Stimulated activated CD4-positive, alpha-beta T cell treated with anti-CD3 and anti-CD28 coated beads, TNF-alpha, amount 100 ng/mL, for 24 hours (primary cell): Measurements from ENCODE around the gene NRN1L.
"Not testable (repeated sequence)": the region's sequence is repeated elsewhere in the genome, so short reads cannot be mapped to it uniquely, and the experiment has no call there.

Source experiments
- DNase-seq, 3 experiments: peaks; one replicate each; pipeline ENCODE4 v3.0.0-alpha.2; 2020; ENCODE audit warnings: low read depth in 3 of 3

NRN1L gene

GRCh38 chr16:67860589-67861398 is 23.9 kb upstream of the NRN1L start:
- DNase-seq, result no peak

- DNase-seq, result no peak
Measured at GRCh38 chr16:67861877-67862276, 22.8 kb upstream of the NRN1L start.

- DNase-seq, result no peak
Measured at GRCh38 chr16:67862623-67863583, 21.8 kb upstream of the NRN1L start.

- DNase-seq, result not testable (repeated sequence)
Measured at GRCh38 chr16:67864044-67864443, 20.6 kb upstream of the NRN1L start.

DNA sequence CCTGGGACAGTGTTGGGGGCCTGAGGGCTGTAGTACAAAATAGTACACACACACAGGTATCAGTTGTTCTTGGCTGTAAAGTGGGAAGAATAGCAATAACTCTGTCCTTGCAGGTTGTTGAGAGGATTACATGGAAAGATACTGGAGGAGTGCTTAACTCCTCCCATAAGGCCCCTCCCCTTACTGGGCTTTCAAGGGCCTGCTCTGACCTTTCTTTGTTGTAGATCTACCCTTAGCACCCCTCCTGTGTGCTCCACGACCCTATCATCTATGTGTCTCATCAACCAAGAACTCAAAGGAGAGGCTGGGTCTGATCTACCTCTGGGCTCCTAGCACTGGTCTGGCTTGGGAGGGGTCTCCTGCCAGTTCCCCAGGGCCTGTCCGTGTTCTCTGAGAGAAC is 20.1 kb upstream of the NRN1L start:
- no peak for DNase-seq

- DNase-seq, result no peak
Measured at GRCh38 chr16:67865318-67865717, 19.4 kb upstream of the NRN1L start.

DNA sequence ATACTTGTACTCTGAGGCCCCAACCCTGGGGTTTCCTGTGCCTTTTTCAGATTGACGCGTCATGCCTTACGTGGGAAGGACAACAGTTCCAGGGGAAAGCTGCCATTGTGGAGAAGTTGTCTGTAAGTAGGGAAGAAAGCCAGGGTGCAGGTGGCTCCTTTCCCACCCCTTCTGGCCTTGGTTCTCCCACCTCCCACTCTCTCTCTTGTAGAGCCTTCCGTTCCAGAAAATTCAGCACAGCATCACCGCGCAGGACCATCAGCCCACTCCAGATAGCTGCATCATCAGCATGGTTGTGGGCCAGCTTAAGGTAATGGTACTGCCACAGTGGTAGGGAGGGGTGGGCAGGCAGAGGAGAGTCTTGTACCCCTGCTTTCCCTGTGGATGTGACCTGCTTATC is 16.4 kb upstream of the NRN1L start:
- DNase-seq, result no peak

- DNase-seq, result no peak
Measured at GRCh38 chr16:67869653-67870052, 15.0 kb upstream of the NRN1L start.

GRCh38 chr16:67871256-67871655 is 13.4 kb upstream of the NRN1L start:
- DNase-seq, result no peak

DNA sequence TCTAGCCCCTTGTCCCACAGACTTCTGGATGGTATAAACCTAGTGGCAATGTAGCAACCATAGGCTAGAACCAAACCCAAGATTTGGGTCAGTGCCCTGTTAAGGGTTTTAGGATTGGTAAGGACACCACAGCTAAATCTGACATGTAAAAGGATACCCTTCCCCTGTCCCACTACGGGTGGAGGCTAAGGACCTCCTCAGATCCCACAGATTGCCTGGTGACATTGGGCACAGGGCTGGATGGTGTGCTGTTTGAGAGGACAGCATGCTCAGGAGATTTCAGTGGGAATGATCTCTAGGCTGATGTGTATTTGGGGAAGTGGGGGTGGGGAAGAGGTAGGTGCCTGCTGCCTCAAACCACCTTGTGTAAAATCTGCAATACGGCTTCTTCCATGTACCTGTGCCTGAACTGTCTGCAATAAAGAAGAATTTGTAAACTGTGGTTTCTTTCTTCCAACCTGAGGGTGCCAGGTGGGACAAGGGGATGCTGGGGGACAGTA is 12.5 kb upstream of the NRN1L start:
- DNase-seq, result no peak

DNA sequence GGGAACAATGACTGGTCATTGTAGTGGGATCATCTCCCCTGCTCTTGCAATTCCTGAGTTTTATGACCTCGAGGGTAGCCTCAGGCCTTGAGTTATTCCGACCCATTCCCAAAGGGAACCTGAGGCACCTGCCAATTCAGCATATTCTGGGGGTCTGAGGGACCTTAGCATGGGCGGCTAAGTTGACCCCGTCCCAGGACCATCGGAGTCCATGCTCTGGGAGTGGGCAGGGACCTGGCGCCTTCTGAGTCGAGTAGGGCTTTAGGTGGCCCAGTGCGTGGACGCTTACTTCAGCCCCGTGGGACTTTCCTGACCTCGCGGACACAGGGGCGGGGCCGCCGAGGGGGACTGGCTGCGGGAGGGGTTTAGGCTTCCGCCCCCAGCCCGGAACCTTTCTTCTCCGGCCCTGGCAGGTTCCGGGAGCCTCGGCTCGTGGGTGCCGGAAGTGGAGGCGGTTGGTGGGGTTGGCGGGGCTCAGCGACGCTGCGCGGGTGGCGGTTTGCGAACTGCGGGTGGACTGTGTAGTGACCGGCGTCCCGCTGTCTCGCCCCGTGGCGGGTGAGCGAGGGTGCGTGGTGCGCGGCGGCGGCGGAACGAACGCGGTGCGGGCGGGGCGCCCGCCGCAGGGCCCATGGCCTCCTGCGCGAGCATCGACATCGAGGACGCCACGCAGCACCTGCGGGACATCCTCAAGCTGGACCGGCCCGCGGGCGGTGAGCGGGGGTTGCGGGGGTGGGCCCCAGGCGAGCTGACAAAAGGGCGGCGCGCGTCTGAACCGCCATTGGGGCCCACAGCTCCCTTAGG is 11.9 kb upstream of the NRN1L start, which contains the start of gene EDC4:
Gene EDC4, plus strand, starts transcription at position 422 of the 804 bp plus-strand sequence. Its CDS starts 210 bp downstream, at position 632.
- DNase-seq, result peak; percentile 81 to 86 (median 85)

- DNase-seq, result no peak
Measured at GRCh38 chr16:67873435-67874370, 11.0 kb upstream of the NRN1L start.

- DNase-seq, result no peak
Measured at GRCh38 chr16:67874372-67874771, 10.3 kb upstream of the NRN1L start.

GRCh38 chr16:67877064-67877463 is 7.6 kb upstream of the NRN1L start:
- no peak for DNase-seq

GRCh38 chr16:67878232-67878631 is 6.5 kb upstream of the NRN1L start:
- no peak for DNase-seq

- no peak for DNase-seq
Measured at GRCh38 chr16:67878846-67879245, 5.8 kb upstream of the NRN1L start.

- DNase-seq, result no peak
Measured at GRCh38 chr16:67879462-67879861, 5.2 kb upstream of the NRN1L start.

DNA sequence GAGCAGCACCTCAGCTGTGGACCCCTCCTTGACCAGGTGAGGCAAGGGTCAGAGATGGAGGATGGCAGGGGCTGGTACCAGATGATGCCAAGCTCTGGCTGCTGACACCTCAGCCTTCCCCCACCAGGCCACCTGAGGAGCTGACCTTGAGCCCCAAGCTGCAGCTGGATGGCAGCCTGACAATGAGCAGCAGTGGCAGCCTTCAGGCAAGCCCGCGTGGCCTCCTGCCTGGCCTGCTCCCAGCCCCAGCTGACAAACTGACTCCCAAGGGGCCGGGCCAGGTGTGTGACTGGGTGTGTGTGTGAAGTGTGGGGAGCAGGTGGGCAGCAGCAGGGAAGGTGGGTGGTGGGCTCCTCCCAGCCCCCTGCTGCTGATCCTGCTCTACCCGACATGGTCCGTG is 4.7 kb upstream of the NRN1L start:
- no peak for DNase-seq

- no peak for DNase-seq
Measured at GRCh38 chr16:67880584-67880983, 4.1 kb upstream of the NRN1L start.

- no peak for DNase-seq
Measured at GRCh38 chr16:67881621-67882161, 3.0 kb upstream of the NRN1L start.
